ENCODE measurements around the gene NDST1.

NDST1 gene

GRCh38 chr5:150600616-150601490 is 92.9 kb downstream of the NDST1 start:
- DNase-seq (ENCODE audit: extremely low spot score, insufficient read length, low read depth) (no peak), FAIRE-seq (no peak)

GRCh38 chr5:150601491-150602345 is 93.8 kb downstream of the NDST1 start:
- no peak for FAIRE-seq
- DNase-seq (ENCODE audit: extremely low spot score, insufficient read length, low read depth): no peak

- no peak for DNase-seq (ENCODE audit: extremely low spot score, insufficient read length, low read depth)
Observed at GRCh38 chr5:150603052-150603451, 95.1 kb downstream of the NDST1 start.

GRCh38 chr5:150603491-150603890 is 95.6 kb downstream of the NDST1 start:
- DNase-seq (ENCODE audit: extremely low spot score, insufficient read length, low read depth): no peak
- FAIRE-seq: no peak

More at GRCh38 chr5:150603052-150603451, 95.1 kb downstream of the NDST1 start:
- no peak for FAIRE-seq

GRCh38 chr5:150604010-150604409 is 96.1 kb downstream of the NDST1 start:
- no peak for DNase-seq (ENCODE audit: extremely low spot score, insufficient read length, low read depth)
- no peak for FAIRE-seq

GRCh38 chr5:150604894-150605440 is 97.0 kb downstream of the NDST1 start:
- DNase-seq (ENCODE audit: extremely low spot score, insufficient read length, low read depth) (no peak), FAIRE-seq (no peak)

GRCh38 chr5:150605546-150605945 is 97.6 kb downstream of the NDST1 start:
- FAIRE-seq (no peak), DNase-seq (ENCODE audit: extremely low spot score, insufficient read length, low read depth) (no peak)

GRCh38 chr5:150606476-150606875 is 98.5 kb downstream of the NDST1 start:
- DNase-seq (ENCODE audit: extremely low spot score, insufficient read length, low read depth): no peak
- no peak for FAIRE-seq

GRCh38 chr5:150607105-150607504 is 99.2 kb downstream of the NDST1 start:
- no peak for FAIRE-seq
- no peak for DNase-seq (ENCODE audit: extremely low spot score, insufficient read length, low read depth)
